ENCODE measurements around the gene DENND1C.
A peak's percentile ranks its signal among the peaks of the same experiment; 100 is the strongest.
"Not testable (repeated sequence)": the region's sequence is repeated elsewhere in the genome, so short reads cannot be mapped to it uniquely, and the experiment has no call there.

The DENND1C gene

DNA sequence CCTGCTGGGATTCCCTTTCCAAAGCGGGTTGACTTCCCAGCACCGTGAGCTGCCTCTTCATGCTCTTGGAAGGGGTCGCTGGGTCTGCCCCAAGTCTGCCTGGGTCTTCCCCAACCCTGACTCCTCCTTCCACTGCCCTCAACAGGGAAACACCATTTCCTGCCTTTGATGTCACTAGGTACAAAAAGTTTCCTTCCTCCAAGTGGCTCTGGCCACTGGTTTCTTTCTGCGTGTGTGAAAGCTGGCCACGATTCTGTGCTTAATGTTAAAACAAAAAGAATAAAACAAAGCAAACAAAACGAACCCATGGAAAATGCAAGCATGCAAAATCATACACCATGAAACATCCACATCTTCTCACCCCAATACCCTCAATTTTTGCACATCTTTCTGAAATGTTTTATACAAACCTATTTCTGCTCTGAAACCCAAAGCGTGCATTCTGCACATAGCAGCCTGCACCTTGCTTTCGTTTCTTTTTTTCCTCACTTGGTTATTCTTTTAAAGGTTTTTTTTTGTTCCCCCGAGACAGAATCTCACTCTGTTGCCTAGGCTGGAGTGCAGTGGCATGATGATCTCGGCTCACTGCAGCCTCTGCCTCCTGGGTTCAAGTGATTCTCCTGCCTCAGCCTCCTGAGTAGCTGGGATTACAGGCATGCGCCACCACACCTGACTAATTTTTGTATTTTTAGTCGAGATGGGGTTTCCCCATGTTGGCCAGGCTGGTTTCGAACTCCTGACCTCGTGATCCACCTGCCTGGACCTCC, 36.7 kb upstream of the DENND1C start:
- ATAC-seq (replicated peaks; ENCODE audit: extremely low read depth, poor library complexity, severe bottlenecking) (no peak), DNase-seq (ENCODE audit: low spot score in 2 of 2) (no peak)
- no peaks in the 10 kb centered on the region for H3K9me3 Mint-ChIP-seq
- peaks cover 5% of the 10 kb centered on the region for H3K36me3 Mint-ChIP-seq (ENCODE audit: insufficient read depth)
- no peaks in the 10 kb centered on the region for H3K27me3 Mint-ChIP-seq
- H3K27ac Mint-ChIP-seq (ENCODE audit: low read depth): peak overlapping the region; percentile 80
- peak overlapping the region; percentile 88 for H3K4me3 Mint-ChIP-seq
- H3K4me1 Mint-ChIP-seq: peaks cover 44% of the 10 kb centered on the region

DNA sequence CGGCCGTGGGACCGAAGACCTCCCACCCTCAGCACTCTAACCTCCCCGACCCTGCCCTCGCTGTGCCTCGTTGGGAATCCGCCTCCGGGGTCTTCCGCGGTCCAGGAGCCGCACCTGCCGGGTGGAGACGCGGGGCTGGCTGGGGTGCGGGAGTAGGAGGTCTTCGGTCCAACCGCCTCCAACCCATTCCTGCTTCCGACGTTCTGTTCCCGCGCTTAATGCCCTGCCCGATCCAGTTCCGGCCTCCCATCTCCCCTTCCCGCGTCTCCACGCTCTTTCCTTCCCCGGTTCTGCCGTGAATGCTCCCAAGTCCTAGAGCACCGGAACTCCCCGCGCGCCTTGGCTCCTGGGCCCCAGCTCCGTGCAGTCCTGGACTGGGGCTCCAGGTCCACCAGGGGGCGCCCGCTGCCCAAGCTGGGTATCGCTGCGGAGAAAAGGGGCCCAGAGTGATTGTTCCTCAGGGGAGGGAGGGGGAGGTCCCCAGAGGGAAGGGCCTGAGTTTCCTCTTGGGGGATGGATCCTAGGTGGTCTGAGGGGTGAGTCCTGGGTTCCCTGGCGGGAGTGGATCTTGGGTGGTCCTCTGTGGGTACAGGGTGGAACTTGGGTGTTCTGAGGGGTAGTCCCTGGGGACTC, 35.2 kb upstream of the DENND1C start:
- peak overlapping the region; percentile 80 for H3K27ac Mint-ChIP-seq (ENCODE audit: low read depth)
- no peaks in the 10 kb centered on the region for H3K27me3 Mint-ChIP-seq
- peaks cover 7% of the 10 kb centered on the region for H3K36me3 Mint-ChIP-seq (ENCODE audit: insufficient read depth)
- peak overlapping the region; percentile 88 for H3K4me3 Mint-ChIP-seq
- peak; percentile 92 for ATAC-seq (replicated peaks; ENCODE audit: extremely low read depth, poor library complexity, severe bottlenecking)
- no peaks in the 10 kb centered on the region for H3K9me3 Mint-ChIP-seq
- H3K4me1 Mint-ChIP-seq: peaks cover 35% of the 10 kb centered on the region
- DNase-seq (ENCODE audit: low spot score in 2 of 2): peak; percentile 81 to 90

DNA sequence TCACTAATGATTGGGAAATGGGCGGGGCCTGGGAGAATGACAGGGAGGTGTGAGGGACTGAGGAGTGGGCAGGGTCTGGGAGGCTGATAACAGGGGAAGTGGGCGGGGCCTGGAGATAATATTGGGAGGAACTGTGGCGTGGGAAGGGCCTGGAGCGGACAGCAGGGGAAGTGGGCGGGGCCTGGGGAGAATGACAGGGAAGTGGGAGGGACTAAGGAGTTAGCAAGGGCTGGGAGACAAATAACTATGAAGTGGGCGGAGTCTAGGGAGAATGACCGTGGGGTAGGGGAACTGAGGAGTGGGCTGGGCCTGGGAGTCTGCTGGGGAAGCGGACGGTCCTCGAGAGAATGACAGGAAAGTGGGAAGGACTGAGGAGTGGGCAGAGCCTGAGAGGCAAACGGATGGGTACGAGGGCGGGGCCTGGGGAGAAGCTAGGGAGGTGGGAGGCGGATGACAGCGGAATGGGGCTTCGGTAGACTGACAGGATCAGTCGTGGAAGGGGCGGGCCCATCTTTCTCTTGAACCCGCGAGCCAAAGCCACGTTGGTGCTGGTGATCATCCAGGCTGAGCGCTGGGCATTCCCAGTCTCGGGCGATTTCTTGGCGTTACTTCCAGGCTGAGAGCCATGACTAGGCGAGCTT, 34.6 kb upstream of the DENND1C start:
- DNase-seq (ENCODE audit: low spot score in 2 of 2) (no peak), ATAC-seq (replicated peaks; ENCODE audit: extremely low read depth, poor library complexity, severe bottlenecking) (peak; percentile 52)
- peak overlapping the region; percentile 88 for H3K4me3 Mint-ChIP-seq
- no peaks in the 10 kb centered on the region for H3K27me3 Mint-ChIP-seq
- H3K36me3 Mint-ChIP-seq (ENCODE audit: insufficient read depth): peaks cover 7% of the 10 kb centered on the region
- peaks cover 33% of the 10 kb centered on the region for H3K4me1 Mint-ChIP-seq
- peak overlapping the region; percentile 80 for H3K27ac Mint-ChIP-seq (ENCODE audit: low read depth)
- no peaks in the 10 kb centered on the region for H3K9me3 Mint-ChIP-seq

DNA sequence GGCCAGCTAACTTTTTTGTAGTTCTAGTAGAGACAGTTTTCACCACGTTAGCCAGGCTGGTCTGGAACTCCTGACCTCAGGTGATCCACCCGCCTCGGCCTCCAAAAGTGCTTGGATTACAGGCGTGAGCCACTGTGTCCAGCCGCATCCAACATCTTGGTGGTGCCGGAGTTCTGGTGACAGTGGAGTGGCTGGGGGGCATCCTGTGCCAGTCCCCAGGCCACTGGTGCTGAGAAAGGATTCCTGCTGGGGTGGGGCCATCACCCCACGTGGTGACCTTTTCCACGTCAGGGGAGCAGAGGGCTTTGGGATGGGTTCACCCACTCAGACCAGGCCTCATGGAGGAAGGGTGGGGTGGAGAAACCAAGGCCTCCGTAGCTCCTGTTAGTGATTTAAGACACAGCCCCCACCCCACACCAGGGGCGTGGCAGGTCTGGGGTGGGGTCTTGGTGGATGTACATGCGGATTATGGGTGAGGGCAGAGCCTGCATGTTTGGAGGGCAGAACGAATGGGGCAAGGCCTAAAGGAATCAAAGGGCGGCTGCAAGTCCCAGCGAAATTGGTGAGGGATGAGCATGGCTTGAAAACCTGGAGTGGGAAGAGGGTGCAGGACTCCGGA, 33.4 kb upstream of the DENND1C start:
- Mint-ChIP-seq H3K27ac (ENCODE audit: low read depth) (peak overlapping the region; percentile 80), H3K36me3 (ENCODE audit: insufficient read depth) (peaks cover 7% of the 10 kb centered on the region), H3K9me3 (no peaks in the 10 kb centered on the region), H3K27me3 (no peaks in the 10 kb centered on the region), H3K4me3 (peak overlapping the region; percentile 88), H3K4me1 (peaks cover 33% of the 10 kb centered on the region)
- ATAC-seq (replicated peaks; ENCODE audit: extremely low read depth, poor library complexity, severe bottlenecking): no peak
- no peak for DNase-seq (ENCODE audit: low spot score in 2 of 2)

DNA sequence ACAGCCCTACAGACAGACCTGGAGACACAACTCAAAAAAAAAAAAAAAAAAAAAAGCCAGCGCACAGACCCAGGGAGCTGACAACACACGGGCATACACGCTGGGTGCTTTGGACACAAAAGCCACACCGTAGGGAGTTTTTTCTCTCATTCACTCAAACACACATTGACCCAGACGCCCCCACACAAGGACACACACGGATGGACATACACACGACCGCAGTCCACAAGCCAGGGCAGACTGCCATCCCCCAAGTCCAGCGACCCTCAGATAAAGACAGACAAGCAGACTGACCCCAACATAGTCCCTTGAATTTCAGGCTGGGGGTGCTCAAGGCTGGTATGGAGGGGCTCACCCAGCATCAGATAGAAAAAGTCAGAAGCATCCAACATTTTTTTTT, 32.5 kb upstream of the DENND1C start:
- ATAC-seq (replicated peaks; ENCODE audit: extremely low read depth, poor library complexity, severe bottlenecking) (no peak), DNase-seq (ENCODE audit: low spot score in 2 of 2) (no peak)
- H3K9me3 Mint-ChIP-seq: no peaks in the 10 kb centered on the region
- no peak overlapping the region for H3K27ac Mint-ChIP-seq (ENCODE audit: low read depth)
- H3K4me3 Mint-ChIP-seq: no peak overlapping the region
- H3K27me3 Mint-ChIP-seq: no peaks in the 10 kb centered on the region
- peaks cover 33% of the 10 kb centered on the region for H3K4me1 Mint-ChIP-seq
- H3K36me3 Mint-ChIP-seq (ENCODE audit: insufficient read depth): peaks cover 7% of the 10 kb centered on the region

DNA sequence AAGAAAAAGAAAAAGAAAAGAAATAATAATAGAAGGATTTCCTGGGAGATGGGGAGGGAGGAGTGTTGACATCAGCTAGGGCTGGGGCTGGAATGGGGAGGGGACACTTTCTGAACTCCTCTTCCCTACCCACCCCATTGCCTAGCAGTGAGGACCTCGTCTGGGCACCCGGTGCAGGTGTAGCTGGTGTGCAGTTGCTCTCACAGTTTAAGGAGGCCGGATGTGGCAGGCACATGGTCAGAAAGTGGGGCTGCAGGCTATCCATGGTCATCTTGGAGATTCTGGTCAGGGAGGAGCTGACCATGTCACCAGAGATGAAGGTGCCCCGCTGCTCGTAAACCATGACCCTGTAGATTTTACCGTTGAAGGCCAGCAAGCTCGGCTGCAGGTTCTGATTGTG, 29.0 kb upstream of the DENND1C start:
- no peak for DNase-seq (ENCODE audit: low spot score in 2 of 2)
- peaks cover 4% of the 10 kb centered on the region for H3K36me3 Mint-ChIP-seq (ENCODE audit: insufficient read depth)

DNA sequence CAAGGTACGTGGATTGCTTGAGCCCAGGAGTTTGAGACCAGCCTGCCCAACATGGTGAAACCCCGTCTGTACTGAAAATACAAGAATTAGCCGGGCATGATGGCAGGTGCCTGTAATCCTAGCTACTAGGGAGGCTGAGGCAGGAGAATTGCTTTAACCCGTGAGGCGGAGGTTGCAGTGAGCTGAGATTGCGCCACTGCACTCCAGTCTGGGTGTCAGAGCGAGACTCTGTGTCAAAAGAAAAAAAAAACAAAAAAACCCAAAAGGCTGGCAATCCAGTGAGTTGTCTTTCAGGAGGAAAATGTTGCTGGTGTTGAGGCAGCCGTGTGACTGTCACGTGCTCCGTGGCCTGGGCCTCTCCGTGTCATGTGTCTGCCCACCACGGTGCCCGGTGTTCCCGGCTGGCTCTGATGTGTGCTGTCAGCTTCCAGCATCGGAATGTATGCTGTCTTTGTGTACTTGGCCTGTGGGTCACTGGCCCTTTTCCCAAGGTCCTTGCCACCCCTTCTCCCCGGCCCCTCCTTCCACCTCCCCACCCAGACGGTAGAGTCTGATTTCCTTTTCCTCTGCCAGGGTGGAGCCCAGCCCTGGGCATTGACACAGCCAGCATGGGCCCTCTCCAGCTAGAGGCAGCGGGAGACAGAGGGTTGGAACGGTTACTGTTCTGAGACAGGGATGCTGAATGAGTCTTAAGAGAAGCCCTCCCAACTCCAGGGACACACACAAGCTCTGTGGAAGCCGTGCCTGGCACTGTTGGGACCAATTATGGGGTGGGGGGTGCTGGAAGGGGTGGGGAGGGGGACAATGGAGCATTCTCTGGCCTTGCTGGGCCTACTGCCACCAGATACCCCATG, 27.8 kb upstream of the DENND1C start:
- DNase-seq (ENCODE audit: low spot score in 2 of 2): no peak
- no peak overlapping the region for H3K27ac Mint-ChIP-seq (ENCODE audit: low read depth)
- ATAC-seq (replicated peaks; ENCODE audit: extremely low read depth, poor library complexity, severe bottlenecking): no peak
- H3K36me3 Mint-ChIP-seq (ENCODE audit: insufficient read depth): peaks cover 4% of the 10 kb centered on the region
- H3K9me3 Mint-ChIP-seq: no peaks in the 10 kb centered on the region
- H3K4me1 Mint-ChIP-seq: peaks cover 7% of the 10 kb centered on the region
- no peak overlapping the region for H3K4me3 Mint-ChIP-seq
- no peaks in the 10 kb centered on the region for H3K27me3 Mint-ChIP-seq

More for the DNA sequence above, 29.0 kb upstream of the DENND1C start:
- no peaks in the 10 kb centered on the region for H3K9me3 Mint-ChIP-seq
- no peak for ATAC-seq (replicated peaks; ENCODE audit: extremely low read depth, poor library complexity, severe bottlenecking)
- no peak overlapping the region for H3K27ac Mint-ChIP-seq (ENCODE audit: low read depth)
- H3K4me3 Mint-ChIP-seq: no peak overlapping the region
- H3K27me3 Mint-ChIP-seq: no peaks in the 10 kb centered on the region
- peaks cover 5% of the 10 kb centered on the region for H3K4me1 Mint-ChIP-seq

DNA sequence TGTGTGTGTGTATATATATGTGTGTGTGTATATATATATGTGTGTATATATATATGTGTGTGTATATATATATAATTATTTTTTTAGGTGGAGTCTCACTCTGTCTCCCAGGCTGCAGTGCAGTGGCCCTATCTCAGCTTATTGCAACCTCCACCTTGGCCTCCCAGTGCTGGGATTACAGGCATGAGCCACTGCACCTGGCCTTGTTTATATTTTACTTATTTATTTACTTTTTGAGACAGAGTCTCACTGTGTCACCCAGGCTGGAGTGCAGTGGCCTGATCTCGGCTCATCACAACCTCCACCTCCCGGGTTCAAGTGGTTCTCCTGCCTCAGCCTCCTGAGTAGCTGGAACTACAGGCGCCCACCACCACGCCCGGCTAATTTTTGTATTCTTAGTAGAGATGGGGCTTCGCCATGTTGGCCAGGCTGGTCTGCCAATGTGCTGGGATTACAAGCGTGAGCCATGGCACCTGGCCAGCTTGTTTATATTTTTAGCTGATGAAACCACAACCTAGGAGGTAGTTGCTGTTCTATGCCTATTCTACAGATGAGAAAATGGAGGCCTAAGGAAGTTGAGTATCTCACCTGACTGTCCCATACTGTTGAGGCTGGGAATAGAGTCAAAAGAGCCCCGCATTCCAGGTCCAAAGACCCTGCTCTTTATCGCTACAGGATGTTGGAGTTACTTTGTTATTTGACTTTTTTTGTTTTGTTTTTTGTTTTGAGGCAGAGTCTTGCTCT, 26.6 kb upstream of the DENND1C start:
- H3K4me1 Mint-ChIP-seq; DNase-seq (ENCODE audit: low spot score in 2 of 2); H3K36me3 Mint-ChIP-seq (ENCODE audit: insufficient read depth); ATAC-seq (replicated peaks; ENCODE audit: extremely low read depth, poor library complexity, severe bottlenecking); H3K9me3 Mint-ChIP-seq; H3K27me3 Mint-ChIP-seq; H3K4me3 Mint-ChIP-seq; H3K27ac Mint-ChIP-seq (ENCODE audit: low read depth): not testable (repeated sequence)

DNA sequence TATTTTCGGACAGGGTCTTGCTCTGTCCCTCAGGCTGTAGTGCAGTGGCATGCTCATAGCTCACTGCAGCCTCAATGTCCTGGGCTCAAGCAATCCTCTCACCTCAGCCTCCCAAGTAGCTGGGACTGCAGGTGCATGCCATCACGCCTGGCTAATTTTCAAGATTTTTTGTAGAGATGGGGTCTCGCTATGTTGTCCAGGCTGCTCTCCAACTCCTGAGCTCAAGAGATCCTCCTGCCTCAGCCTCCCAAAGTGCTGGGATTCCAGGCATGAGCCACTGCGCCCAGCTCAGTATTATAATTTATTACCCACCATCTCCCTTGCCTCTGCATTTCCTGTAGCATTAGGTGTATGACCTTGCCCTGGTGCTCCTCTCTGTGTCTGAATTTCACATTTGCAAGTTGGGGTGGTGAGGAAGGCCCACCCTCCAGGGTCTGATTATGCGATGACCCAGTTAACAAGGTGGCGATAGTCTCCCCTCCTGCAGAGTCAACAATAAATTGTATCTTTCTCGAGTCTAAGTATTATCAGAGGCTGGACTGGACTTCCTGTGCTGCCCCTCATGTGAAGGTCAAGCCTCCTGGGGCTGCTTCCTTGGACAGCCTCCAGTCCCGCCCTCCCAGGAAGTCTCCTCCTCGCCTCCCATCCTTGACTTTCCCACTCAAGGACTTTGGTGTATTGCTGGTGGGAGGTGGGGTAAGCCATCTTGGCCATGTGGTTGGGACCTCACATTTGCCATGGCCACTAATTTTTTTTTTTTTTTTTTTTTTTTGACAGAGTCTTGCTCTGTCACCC, 22.0 kb upstream of the DENND1C start:
- ATAC-seq (replicated peaks; ENCODE audit: extremely low read depth, poor library complexity, severe bottlenecking) (no peak), DNase-seq (ENCODE audit: low spot score in 2 of 2) (no peak)
- peak overlapping the region; percentile 89 for H3K4me3 Mint-ChIP-seq
- no peaks in the 10 kb centered on the region for H3K27me3 Mint-ChIP-seq
- no peaks in the 10 kb centered on the region for H3K9me3 Mint-ChIP-seq
- H3K36me3 Mint-ChIP-seq (ENCODE audit: insufficient read depth): peaks cover 3% of the 10 kb centered on the region
- H3K27ac Mint-ChIP-seq (ENCODE audit: low read depth): peak overlapping the region; percentile 62
- peaks cover 23% of the 10 kb centered on the region for H3K4me1 Mint-ChIP-seq

DNA sequence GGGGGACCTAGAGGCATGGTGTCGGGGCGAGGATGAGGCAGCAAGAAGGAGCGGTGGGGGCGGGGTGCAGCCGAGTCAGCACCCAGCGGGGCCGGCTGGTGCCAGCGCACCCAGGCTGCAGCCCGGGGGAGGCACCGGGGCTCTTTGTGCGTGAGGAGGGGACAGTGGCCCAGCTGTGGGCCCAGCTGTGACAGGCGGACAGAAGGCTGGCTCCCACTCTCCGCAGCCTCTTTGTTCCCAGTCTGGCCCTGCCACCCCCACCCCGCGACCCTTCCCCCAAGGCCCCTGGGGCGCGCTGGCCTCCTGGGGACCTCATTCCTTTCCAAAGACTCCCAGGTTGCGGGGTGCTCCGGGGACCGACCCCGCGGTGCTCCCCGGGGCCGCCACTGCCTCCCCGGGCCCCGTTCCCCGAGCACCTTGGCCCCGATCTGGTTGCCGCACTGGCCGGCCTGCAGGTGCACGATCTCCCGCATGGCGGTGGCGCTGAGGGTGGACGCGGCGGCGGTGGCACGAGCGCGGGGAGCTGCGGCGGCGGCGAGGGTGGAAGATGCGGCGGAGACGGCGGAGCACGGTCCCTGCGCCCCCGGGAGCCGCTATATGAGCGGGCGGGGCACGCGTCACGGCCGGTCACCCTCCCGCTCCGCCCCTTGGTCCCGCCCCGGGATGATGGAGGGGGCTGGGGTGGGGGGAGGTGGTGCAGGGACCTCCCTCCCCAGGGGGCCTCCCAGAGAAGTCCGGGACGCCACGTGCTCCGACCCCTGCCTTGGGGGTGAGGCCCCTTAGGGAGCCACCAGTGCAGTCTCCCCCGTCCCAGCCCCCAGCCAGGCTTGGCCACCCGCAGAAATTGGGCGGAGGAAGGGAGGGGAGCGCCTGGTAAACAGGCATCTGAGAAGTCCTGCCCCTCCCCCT, 20.4 kb upstream of the DENND1C start, which contains the start of gene TUBB4A:
Gene TUBB4A, minus strand, starts transcription at position 570 of the 909 bp plus-strand sequence. Its CDS starts 97 bp downstream, at position 473.
- Mint-ChIP-seq H3K9me3 (no peaks in the 10 kb centered on the region), H3K36me3 (ENCODE audit: insufficient read depth) (peaks cover 6% of the 10 kb centered on the region), H3K27me3 (no peaks in the 10 kb centered on the region), H3K4me3 (peak within 1 kb of the TSS; percentile 89), H3K27ac (ENCODE audit: low read depth) (peak within 1 kb of the TSS; percentile 62), H3K4me1 (peaks cover 28% of the 10 kb centered on the region)
- DNase-seq (ENCODE audit: low spot score in 2 of 2) (peak in 1 of 2 donors; percentile 11), ATAC-seq (replicated peaks; ENCODE audit: extremely low read depth, poor library complexity, severe bottlenecking) (peak; percentile 33)
